Measurements from ENCODE around the gene SNX30.
A peak's percentile ranks its signal among the peaks of the same experiment; 100 is the strongest.

Gene SNX30

DNA sequence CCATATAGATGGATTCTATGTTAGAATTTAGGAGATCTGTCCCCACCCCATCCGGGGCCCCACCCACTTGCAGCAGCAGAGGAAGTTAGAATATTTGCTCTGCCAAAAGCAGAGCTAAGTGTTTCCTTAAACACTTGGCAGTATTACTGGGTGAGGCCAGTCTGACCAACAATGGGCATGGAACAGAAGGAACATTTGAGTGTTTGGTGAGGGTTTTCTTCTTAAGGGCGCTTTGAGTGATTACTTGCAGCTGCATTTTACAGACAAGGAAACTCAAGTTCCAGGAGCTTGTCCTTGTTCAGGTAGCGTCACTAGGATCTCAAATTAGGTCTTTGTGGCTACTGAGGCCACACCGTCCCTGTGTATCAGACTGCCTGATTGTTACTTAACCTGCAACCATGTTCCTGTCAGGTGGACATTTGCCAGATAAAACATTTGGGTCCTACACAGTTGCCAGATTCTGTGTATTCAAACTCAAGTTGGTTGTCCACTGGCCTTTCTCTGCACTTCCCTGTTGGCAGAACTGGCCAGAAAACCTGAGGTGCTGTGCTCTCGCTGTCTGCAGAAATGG is 80.8 kb downstream of the SNX30 start:
- no peak for DNase-seq

DNA sequence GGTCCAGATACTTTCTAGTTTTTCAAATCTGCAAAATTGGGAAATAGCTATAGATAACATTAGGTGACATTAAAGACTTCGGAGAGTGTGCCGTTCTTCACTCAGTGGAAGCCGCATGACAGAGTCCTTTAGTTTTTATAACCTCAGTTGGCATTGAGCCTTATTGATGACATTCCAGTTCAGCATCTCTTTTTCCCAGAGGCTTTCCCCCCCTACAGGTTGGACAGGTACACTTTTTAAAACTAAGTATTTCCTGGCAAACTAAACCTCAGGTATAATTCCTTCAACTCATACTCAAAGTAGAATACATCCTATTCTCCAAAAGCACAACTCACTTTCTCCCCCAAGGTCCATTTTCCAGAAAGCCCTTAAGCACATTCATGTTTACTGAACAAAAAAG is 81.4 kb downstream of the SNX30 start:
- no peak for DNase-seq

DNA sequence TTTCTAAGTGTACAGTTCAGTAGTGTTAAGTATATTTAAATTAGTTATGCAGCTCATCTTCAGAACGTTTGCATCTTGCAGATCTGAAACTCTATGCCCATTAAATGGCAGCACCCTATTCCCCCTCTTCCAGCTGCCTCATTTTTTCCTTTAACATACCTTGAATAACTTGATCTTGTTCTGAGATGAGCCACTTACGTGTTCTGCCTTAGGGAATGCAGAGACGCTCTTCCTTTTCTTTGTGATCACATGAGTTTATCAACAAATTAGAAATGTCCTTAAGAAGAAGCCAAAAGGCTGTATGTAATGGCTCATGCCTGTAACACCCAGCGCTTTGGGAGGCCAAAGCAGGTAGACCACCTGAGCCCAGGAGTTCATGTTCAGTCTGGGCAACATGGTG is 82.5 kb downstream of the SNX30 start:
- DNase-seq = no peak

DNA sequence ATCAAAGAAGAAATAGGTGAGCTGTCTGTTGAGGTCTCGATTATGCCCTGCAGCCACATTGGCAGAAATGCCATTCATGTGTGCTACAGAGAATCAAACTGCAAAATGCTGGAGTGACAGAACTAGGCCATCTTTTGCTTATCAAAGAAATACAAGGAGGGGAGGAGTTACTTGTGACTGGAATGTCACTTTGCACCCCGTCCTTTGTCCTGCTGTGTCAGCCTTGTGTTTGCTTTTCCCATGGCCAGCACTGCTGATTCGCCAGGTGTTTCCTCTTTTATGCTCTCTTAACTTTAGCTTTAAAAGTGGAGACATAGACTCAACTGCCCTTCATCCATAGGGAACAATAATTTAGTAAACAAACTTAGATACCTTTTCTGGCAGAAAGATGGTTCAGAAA is 85.8 kb downstream of the SNX30 start:
- no peak for DNase-seq

DNA sequence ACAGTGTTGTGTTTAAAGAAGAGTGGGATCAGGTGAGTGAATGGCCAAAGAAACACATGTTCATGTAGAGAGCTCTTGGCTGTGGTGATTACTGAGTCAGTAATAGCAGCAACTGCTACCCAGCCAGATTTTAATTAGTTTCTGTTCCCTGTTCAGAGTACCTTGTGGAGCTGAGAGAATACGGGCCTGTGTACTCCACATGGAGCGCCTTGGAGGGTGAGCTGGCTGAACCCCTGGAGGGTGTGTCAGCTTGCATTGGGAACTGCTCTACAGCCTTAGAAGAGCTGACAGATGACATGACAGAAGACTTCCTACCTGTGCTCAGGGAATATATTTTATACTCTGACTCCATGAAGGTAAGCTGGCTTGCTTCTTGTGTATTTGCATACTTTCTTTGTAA is 87.8 kb downstream of the SNX30 start:
- DNase-seq = no peak

DNA sequence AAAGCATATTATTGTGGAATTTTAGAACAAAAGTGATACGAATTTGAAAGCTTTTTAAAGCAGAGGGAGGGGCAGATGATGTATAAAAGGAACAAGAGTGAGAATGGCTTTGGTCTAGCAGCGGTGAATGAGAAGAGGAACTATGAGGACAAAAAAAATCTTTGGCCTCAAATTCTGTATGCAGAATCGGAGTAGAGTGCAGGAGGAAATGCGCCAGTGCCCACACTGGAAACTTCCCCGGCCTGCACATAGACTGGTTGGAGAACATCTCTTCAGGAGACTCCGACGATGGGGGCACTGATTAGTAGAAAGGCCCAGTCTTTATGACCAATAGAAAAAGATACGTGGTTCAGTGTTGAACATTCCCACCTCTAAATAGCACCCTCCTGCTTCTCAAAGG is 88.8 kb downstream of the SNX30 start:
- DNase-seq = no peak

DNA sequence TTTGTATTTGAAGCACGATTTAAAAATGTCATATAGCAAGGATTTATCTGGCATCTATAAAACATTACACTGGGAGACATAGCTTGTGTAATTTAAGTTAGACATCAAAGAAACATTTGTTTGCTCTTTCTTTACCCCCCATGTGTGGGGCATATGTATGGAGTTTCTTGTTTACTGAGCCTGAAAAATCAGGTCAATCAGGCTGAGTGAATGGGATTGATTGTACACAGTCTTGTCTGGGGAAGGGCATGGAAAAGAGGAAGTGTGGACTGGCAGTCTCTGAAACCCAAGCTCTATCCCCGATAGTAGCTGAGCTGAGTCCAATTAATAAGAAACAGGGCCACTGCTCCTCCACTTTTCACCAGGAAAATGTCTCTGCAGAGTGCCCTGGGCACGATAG is 90.7 kb downstream of the SNX30 start:
- DNase-seq = no peak

DNA sequence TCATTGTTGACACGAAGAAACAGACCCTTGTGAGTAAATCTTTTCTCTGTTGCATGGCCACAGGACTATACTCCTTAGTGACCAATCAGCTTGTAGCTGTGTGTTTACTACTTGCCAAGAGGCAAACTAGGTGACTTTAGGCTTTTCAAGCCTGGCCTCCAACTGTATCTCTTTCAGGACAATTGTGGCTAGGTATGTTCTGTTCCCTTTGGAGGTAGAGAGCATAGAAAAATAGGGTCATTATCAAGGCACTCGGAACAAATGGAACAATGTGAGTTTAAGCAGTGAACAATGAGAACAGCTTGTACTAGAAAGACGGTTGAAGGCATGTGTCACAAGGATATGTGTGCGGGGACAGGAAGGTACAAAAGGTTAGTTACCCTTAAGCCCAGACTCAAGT is 92.0 kb downstream of the SNX30 start:
- no peak for DNase-seq

DNA sequence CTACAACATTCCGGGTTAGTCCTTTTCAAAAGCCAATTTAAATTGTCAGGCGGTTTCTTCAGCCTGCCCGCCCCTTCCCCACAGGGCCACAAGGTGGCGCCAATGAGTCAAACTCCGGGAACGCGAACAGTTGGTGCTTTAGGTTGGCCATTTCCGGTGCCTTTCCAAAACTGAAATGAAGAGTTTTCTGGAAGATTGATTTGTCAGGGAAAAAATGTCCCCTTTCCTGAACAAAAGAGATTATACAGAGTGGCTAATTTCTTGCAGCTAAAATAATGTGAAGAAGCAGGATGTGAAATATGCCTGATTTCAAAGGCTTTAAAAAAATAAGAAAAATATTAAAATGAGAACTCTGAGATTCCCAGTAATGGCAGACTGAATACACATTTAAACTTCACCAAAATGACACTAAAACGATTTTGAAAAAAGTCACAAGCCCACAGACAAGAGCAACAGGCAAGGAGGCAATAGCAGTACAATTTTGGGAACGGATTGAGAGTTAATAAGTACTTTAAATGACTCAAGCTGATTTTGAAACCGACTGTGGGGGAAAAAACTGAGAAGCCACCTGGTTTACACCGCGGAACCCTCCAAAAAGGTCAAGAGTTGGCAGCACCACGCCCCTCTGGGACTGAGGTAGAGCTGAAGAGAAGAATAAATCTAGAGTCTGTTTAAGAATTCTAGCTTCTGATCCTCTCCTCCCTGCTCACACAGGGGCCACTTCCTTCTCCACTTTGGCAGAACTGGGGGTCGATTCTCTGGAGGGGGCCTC is 94.4 kb downstream of the SNX30 start:
- peak; percentile 11 for DNase-seq

DNA sequence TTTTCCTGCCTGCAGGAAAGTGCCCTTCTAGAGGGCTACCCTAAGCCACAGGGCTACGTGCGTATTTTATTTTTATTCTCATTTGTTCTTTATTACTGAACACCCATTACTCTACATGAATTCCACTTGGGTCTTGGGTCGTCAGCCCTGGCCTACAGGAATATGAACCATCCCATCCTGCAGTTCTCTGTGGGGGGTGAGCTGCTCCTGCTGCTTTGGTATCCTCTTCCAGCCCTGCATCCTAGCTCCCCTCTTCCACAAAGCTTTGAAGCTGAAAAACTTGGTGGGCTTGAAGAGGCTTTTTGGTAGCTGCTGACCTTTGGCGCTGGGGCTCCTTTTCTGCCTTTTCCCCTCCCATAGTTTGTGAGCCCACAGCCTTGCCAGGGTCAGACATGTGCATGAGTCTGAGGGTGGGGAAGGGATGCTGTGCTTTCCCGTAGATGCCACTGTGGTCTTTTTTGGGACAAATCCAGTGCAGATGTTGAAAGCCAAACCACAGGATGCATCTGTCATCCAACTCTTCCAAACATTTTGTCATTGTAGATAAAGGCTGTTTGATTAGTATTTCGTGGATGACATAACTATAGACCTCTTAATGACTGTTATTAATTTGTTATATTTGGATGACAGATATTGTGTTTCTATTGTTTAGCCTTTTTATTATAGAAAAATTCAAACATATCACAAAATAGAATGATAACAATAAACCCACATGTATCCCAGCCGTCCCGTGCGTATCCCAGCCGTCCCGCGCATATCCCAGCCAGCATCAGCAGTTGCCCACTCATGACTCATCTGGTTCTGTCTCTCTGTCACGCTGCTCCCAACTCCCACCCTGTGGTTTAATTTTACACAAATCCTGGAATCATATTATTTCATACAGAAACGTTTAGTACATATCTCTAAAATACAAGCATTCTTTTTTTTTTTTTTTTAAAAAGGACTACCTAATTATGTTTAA is 96.2 kb downstream of the SNX30 start:
- no peak for DNase-seq

DNA sequence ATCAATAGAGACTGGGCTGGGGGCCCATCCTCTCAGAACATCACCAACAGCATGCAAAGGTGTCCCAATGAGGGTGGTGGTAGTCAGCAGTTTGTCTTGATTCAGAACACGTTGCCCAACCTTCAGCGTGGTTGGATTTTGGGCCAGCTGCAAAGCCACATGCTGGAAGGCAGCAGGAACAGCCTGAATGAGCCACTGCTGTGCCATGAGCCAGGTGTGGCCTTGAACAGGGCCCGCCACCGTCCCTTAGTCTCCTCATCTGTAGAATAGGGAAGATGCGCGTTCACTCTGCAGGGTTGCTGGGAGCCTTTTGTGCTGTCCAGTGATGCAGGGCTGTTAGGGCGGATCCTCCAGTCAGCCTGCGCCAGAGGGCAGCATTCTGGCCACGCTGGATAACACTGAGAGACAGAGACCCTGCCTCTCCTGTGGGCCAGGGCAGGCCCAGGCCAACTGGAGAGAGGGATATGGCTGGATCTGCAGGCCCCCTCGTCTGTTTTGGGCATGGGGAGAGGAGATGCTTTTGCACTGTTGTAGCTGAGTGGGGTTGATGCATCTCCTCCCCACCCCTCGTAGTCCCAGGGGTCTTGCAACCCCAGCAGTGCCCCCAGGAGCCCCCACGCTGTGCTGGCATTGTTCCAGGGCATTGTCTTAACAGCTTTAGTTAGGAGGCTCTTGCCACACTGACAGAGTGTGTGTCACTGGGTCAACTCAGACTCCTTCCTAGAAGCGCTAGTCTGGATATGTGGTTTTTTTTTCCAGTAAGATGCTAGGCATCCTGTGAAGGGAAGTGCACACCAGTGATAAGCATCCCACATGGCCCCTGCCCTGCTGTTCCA is 98.0 kb downstream of the SNX30 start:
- DNase-seq = no peak

DNA sequence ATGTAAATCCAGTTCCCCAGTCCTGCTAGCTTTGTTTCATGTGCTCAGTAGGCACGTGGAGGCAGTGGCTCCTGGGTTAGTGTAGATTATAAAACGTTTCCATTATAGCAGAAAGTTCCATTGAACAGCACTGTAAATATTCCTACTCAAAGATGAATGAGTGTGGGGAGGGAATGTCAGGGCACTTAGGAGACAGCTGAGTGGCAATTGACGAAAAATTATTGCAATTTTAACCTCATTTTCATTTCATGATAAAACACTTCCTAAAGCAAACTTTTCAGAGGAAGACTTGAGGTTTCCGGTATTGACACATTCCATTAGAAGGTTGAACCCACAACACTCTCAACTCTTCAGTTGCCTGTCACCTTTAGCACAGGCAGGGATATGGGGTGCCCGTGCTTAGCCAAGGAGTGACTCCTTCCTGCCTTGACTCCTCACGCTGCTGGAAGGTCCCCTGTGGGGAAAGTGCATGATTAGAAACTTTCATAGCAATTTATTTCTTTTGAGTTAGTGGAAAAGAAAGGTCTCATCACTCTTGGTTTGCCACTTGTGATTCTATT is 98.9 kb downstream of the SNX30 start:
- DNase-seq = no peak

DNA sequence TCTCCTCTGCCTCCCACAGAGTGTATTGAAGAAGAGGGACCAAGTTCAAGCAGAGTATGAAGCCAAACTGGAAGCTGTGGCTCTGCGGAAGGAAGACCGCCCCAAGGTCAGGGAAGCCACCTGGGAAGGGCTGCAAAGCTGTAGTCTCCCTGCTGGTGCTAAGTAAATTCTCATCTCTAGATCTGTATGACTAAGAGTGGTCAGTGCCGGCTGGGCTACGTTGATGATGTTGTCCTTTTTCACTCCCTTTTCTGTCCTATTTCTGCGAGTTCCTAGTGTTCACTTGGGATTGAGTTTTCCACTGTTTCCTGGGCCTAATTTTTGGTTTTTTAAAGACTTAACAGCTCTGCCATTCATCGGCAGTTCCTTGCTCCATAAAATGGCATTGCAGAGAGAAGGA is 100.3 kb downstream of the SNX30 start:
- no peak for DNase-seq

DNA sequence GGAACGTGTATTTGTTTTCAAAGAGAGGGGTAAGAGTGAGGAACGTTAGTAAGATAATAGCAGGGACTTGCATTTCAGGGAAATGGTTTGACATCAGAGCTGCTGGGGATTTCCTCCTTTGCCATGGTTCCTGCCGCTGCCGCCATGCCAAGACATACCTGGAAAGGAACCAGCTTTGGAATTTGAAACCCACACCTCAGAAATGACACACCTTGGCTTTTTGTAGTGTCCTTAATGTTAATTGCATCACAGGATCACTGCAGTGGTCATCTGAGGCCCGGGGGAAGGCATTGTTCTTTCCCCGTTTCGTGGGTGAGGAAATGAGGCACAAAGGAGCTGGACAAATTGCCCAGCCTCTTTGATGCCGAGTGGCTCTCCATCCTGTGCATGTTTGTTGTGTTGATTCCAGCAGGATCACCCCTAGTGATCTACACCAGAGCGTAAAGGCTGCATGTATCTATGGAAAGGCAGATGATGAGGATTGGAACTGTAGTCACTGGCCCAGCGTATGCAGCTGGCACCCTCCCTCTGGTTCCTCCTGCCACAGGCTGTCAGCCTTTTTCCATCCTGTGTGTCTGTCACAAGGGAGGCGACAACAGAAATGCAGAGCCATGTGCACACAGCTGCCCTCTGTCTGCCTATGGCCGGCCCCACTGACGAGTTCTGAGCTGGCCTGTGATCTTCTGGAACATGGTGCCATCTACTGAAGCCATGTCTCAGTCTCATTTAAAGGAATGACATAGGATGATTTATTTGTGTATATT is 102.4 kb downstream of the SNX30 start:
- no peak for DNase-seq

DNA sequence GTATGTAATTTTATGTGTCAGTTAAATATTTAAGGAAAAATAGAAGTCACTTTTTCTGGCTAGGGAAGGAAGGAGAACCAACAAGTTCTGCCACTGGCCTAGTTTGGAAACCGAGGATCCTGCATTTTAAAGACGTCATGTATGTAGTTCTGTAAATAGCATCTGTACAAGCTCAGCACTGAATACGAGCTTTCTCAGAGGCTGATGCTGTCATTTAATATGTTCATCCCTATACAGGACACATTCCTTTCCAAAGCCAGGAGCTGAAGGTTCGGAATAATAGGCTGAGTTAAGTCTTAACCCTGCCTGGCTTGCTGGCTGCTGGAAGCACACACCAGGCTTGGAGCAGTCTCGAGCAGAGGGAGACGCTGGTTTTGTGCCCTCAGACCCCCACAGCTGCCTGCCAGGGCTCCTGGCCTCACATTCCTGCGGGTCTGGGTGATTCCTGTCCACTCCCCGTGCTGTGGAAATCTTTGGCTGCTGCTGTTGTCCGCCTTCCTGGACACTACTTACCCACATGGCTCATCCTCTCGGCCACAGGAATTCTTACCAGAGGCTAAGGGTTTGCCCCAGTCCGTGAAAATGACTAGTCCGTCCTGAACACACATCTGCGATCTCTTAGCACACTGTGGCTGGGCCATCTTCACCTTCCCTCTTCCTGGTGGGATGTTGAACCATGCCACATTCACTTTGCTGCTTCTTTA is 103.5 kb downstream of the SNX30 start:
- DNase-seq = no peak

DNA sequence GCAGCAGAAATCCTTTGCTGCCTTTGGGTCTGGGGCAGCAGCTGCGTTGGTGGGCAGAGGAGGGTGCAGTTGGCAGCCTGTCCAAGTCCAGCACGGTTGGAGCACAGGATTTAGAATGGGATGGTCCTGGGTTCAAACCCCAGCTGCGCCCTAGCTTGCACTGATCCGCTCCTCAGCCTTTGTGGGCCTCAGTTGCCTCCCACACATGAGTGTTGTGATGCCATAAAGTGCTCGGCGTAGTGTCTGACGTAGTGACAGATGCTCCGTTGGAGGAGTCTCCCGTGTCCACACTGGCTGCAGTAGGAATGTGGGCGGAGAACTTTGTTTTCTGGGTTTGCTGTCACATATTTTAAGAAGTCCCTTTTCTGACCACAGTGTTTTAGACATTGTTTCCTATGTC is 104.1 kb downstream of the SNX30 start:
- no peak for DNase-seq

DNA sequence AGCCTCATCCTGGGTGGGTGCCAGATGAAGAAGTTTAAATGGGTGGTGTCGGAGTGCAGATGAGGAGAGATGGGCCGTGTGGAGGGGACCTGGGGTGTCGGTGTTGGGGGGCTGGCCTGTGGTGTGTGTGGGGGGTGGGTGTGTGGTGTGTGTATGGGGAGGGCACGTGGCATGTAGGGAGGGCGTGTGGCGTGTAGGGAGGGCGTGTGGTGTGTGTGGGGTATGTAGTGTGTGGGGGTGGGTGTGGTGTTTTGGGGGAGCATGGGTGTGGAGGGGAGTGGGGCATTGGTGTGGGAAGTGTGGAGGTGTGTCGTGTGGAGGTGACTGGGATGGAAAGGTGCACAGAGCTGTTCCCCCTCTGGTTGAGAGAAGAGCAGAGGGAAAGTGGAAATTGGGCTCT is 105.6 kb downstream of the SNX30 start:
- no peak for DNase-seq

DNA sequence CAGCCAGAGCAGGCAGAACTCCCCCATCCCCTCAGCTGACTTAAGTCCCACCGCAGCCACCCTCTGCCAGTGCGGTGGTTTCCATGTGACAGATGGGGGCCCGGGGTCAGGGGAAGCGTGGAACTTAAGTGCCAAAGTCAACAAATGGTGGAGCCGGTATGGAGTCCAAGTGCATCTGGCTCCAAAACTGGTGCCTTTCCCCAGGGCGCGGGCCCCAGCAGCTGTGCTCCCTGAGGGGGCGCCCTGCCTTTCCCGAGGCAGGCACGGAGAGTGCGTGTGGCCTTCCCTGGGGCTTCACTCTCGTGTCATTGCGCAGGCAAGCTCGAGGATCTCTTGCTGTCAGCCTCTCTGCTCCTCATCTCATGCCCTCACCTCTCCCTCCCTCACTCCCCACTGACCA is 106.3 kb downstream of the SNX30 start:
- no peak for DNase-seq

DNA sequence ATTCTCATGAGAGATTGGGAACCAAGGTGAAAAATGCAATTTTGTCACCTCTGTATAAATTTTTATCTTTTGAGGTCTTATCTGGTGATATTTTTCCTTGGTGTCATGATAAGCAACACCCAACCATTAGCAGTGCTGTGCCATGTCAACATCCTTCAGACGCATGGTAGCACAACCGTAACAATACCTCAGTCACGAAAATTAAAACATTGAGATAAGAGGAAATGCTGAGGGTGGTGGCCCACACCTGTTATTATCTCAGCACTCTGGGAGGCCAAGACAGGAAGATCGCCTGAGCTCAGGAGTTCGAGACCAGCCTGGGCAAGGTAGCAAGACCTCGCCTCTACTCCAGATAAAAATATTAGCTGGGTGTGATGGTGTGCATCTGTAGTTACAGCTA is 107.4 kb downstream of the SNX30 start:
- DNase-seq = no peak

DNA sequence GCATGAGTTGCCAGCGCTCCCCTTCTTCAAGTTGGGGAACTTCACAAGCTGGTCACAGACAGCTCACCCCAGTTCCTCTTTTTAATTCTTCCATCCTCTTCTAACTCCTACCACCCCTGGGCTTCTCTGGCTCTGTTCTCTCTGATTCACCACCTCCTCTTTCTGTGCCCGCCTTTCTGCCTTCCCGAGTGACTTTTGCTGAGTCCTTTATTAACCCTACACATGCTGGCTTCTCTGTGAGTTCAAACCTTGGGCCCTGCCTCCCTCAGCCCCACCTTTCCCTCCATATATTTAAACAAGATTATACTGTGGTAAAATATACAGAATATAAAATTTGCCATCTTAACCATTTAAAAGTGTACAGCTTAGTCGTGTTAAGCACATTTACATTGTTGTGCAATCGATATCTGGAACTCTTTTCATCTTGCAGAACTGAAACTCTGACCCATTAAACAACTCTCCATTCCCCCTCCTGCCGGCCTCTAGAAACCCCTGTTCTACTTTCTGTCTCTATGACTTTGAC is 108.1 kb downstream of the SNX30 start:
- no peak for DNase-seq

DNA sequence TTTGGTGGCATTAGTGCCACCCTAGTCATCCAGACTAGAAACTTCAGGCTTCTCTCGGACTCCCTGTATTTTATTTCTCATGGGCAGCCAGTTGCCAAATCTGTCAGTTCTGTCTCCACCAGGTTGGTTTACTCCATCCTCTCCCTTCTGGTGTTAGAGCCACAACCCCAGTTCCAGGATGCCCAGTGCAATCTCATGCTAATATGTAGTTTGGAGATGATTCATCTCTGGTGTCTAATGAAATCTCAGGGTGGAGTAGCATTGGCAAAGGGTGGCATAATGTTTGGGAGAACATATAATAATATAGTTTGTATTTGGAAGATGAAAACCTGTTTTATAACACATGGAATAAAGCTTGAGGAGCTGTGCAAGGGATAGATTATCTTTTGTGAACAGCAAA is 109.9 kb downstream of the SNX30 start:
- DNase-seq = no peak
